Trophoblast cell (in vitro differentiated cells and primary cell): Measurements from ENCODE around the gene FNDC3B.
A peak's percentile ranks its signal among the peaks of the same experiment; 100 is the strongest.

Experiments used
- DNase-seq, 2 donors: peaks; one replicate each; pipeline ENCODE4 v3.0.0-alpha.2; 2016
- H2AFZ ChIP-seq: 2 replicates; pipeline ENCODE4 v1.6.1; 2013; ENCODE audit warnings: low read length, moderate library complexity, mild to moderate bottlenecking; ENCODE audit not compliant: insufficient read depth, poor library complexity
- H2AK5ac ChIP-seq: 2 replicates; pipeline ENCODE4 v1.6.1; 2013; ENCODE audit warnings: mild to moderate bottlenecking, low read length
- H2BK120ac ChIP-seq: 2 replicates; pipeline ENCODE4 v1.6.1; 2013; ENCODE audit warnings: low read length, mild to moderate bottlenecking, moderate library complexity; ENCODE audit not compliant: insufficient read depth, poor library complexity
- H2BK12ac ChIP-seq: 2 replicates; pipeline ENCODE4 v1.6.1; 2013; ENCODE audit warnings: mild to moderate bottlenecking, low read length, moderate library complexity
- H2BK5ac ChIP-seq: 2 replicates; pipeline ENCODE4 v1.6.1; 2013; ENCODE audit warnings: low read length, low read depth, moderate library complexity, mild to moderate bottlenecking; ENCODE audit not compliant: poor library complexity
- H3K14ac ChIP-seq: 2 replicates; pipeline ENCODE4 v1.6.1; 2013; ENCODE audit warnings: mild to moderate bottlenecking, low read length
- H3K18ac ChIP-seq: 2 replicates; pipeline ENCODE4 v1.6.1; 2013; ENCODE audit warnings: mild to moderate bottlenecking, low read length
- H3K23ac ChIP-seq: 2 replicates; pipeline ENCODE4 v1.6.1; 2013; ENCODE audit warnings: low read length
- H3K27ac ChIP-seq: 2 replicates; pipeline ENCODE4 v1.5.1; 2013; ENCODE audit warnings: low read depth, mild to moderate bottlenecking, inconsistent platforms, low read length, moderate library complexity
- H3K27me3 ChIP-seq: 2 replicates; pipeline ENCODE4 v1.6.1; 2013; ENCODE audit warnings: inconsistent platforms, mild to moderate bottlenecking, low read length, moderate library complexity; ENCODE audit not compliant: insufficient read depth
- H3K36me3 ChIP-seq, 2 experiments: 1 replicate in 1 of 2; 2 replicates in 1 of 2; pipeline ENCODE4 v1.6.1; 2013; ENCODE audit warnings: low read length in 2 of 2, mild to moderate bottlenecking in 2 of 2, moderate library complexity in 1 of 2; ENCODE audit not compliant: insufficient read depth in 2 of 2, control insufficient read depth in 1 of 2
- H3K4ac ChIP-seq: 2 replicates; pipeline ENCODE4 v1.6.1; 2013; ENCODE audit warnings: low read depth, mild to moderate bottlenecking, low read length, moderate library complexity
- H3K4me1 ChIP-seq, 2 experiments: 1 replicate in 1 of 2; 2 replicates in 1 of 2; pipeline ENCODE4 v1.6.1; 2013; ENCODE audit warnings: low read length in 2 of 2, mild to moderate bottlenecking in 2 of 2, moderate library complexity in 1 of 2; ENCODE audit not compliant: insufficient read depth in 2 of 2, control insufficient read depth in 1 of 2
- H3K4me2 ChIP-seq: 2 replicates; pipeline ENCODE4 v1.6.1; 2013; ENCODE audit warnings: inconsistent platforms, mild to moderate bottlenecking, low read length, moderate library complexity
- H3K4me3 ChIP-seq: 2 replicates; pipeline ENCODE4 v1.5.1; 2013; ENCODE audit warnings: mild to moderate bottlenecking, low read depth, low read length, inconsistent platforms
- H3K79me1 ChIP-seq: one replicate; pipeline ENCODE4 v1.6.1; 2013; ENCODE audit warnings: low read length
- H3K79me2 ChIP-seq: 2 replicates; pipeline ENCODE4 v1.6.1; 2013; ENCODE audit warnings: low read length, mild to moderate bottlenecking; ENCODE audit not compliant: control insufficient read depth, insufficient read depth, poor library complexity
- H3K9ac ChIP-seq: 2 replicates; pipeline ENCODE4 v1.6.1; 2013; ENCODE audit warnings: mild to moderate bottlenecking, low read length
- H3K9me3 ChIP-seq: 2 replicates; pipeline ENCODE4 v1.6.1; 2013; ENCODE audit warnings: low read depth, mild to moderate bottlenecking, control low read depth, inconsistent platforms, low read length; ENCODE audit not compliant: insufficient read depth
- H4K12ac ChIP-seq: 2 replicates; pipeline ENCODE4 v1.6.1; 2013; ENCODE audit warnings: low read depth, mild to moderate bottlenecking, low read length, moderate library complexity
- H4K8ac ChIP-seq: 2 replicates; pipeline ENCODE4 v1.6.1; 2013; ENCODE audit warnings: low read depth, mild to moderate bottlenecking, low read length, moderate library complexity
- H4K91ac ChIP-seq: one replicate; pipeline ENCODE4 v1.6.1; 2013; ENCODE audit warnings: low read depth, mild to moderate bottlenecking, low read length, moderate library complexity
- WGBS: extraction: QIAGEN DNeasy Blood & Tissue Kit; methylation state at CpG from one replicate; pipeline ENCODE4 v1.1.7; 2013; ENCODE audit warnings: missing lambda C conversion rate; ENCODE audit not compliant: insufficient read length, insufficient coverage; ENCODE audit errors: extremely low coverage; 5-methylcytosine and 5-hydroxymethylcytosine counted together

FNDC3B gene

GRCh38 chr3:172203522-172204258 is 164.3 kb downstream of the FNDC3B start:
- no peak overlapping the region for H3K18ac ChIP-seq
- no peak overlapping the region for H2BK5ac ChIP-seq
- H3K36me3 ChIP-seq: no peaks in the 10 kb centered on the region
- peaks cover under 1 to 12% of the 10 kb centered on the region in 2 experiments for H3K4me1 ChIP-seq
- no peak overlapping the region for H3K27ac ChIP-seq
- H3K27me3 ChIP-seq: no peaks in the 10 kb centered on the region
- no peak overlapping the region for H3K14ac ChIP-seq
- no peak overlapping the region for H4K91ac ChIP-seq
- no peak overlapping the region for H3K4ac ChIP-seq
- H2BK12ac ChIP-seq: no peak overlapping the region
- peak in 1 of 2 donors; percentile 49 for DNase-seq
- H2AFZ ChIP-seq: no peak overlapping the region
- H3K4me3 ChIP-seq: no peak overlapping the region
- no peak overlapping the region for H4K12ac ChIP-seq
- H4K8ac ChIP-seq: no peak overlapping the region
- no peak overlapping the region for H3K9ac ChIP-seq
- H3K4me2 ChIP-seq: no peak overlapping the region
- no CpG with 5 or more reads among the region's 9 CpGs for WGBS
- H2BK120ac ChIP-seq: no peak overlapping the region
- H2AK5ac ChIP-seq: no peak overlapping the region
- no peak overlapping the region for H3K23ac ChIP-seq
- H3K79me1 ChIP-seq: no peaks in the 10 kb centered on the region
- no peaks in the 10 kb centered on the region for H3K79me2 ChIP-seq
- H3K9me3 ChIP-seq: no peaks in the 10 kb centered on the region

GRCh38 chr3:172204716-172205115 is 165.3 kb downstream of the FNDC3B start:
- Histone ChIP-seq H3K9me3 (no peaks in the 10 kb centered on the region), H3K18ac (no peak overlapping the region), H2AK5ac (no peak overlapping the region), H3K23ac (no peak overlapping the region), H4K12ac (no peak overlapping the region), H3K79me1 (no peaks in the 10 kb centered on the region), H4K8ac (no peak overlapping the region), H3K14ac (no peak overlapping the region), H2BK12ac (no peak overlapping the region), H3K79me2 (no peaks in the 10 kb centered on the region), H2BK5ac (no peak overlapping the region), H3K4me2 (no peak overlapping the region), H2BK120ac (no peak overlapping the region), H4K91ac (no peak overlapping the region), H3K36me3 (peaks cover 2 to 4% of the 10 kb centered on the region in 2 experiments), H3K27ac (no peak overlapping the region), H3K4me3 (no peak overlapping the region), H3K27me3 (no peaks in the 10 kb centered on the region), H3K4me1 (peaks cover 6 to 19% of the 10 kb centered on the region in 2 experiments), H2AFZ (no peak overlapping the region), H3K4ac (no peak overlapping the region), H3K9ac (no peak overlapping the region)
- no CpG with 5 or more reads among the region's 5 CpGs for WGBS
- DNase-seq: no peak

- no CpG with 5 or more reads among the region's 20 CpGs for WGBS
- no peaks in the 10 kb centered on the region for H3K9me3 ChIP-seq
- peak overlapping the region; percentile 44 for H3K4me3 ChIP-seq
- H3K9ac ChIP-seq: no peak overlapping the region
- H2AK5ac ChIP-seq: no peak overlapping the region
- no peak overlapping the region for H4K8ac ChIP-seq
- H3K79me1 ChIP-seq: no peaks in the 10 kb centered on the region
- no peak overlapping the region for H2BK12ac ChIP-seq
- no peak overlapping the region for H3K4me2 ChIP-seq
- H4K12ac ChIP-seq: peak overlapping the region; percentile 6
- no peak overlapping the region for H2BK5ac ChIP-seq
- H4K91ac ChIP-seq: no peak overlapping the region
- H3K4ac ChIP-seq: peak overlapping the region; percentile 6
- H3K27ac ChIP-seq: no peak overlapping the region
- H2AFZ ChIP-seq: no peak overlapping the region
- no peak overlapping the region for H2BK120ac ChIP-seq
- no peak for DNase-seq
- peaks cover 3 to 5% of the 10 kb centered on the region in 2 experiments for H3K36me3 ChIP-seq
- H3K14ac ChIP-seq: no peak overlapping the region
- peaks cover 6 to 20% of the 10 kb centered on the region in 2 experiments for H3K4me1 ChIP-seq
- no peak overlapping the region for H3K23ac ChIP-seq
- H3K79me2 ChIP-seq: no peaks in the 10 kb centered on the region
- H3K27me3 ChIP-seq: no peaks in the 10 kb centered on the region
- H3K18ac ChIP-seq: peak overlapping the region; percentile 30
These were observed 169.4 kb downstream of the FNDC3B start for GRCh38 chr3:172208586-172209332.

- H3K9ac ChIP-seq: no peak overlapping the region
- H3K4me1 ChIP-seq: peaks cover 6 to 16% of the 10 kb centered on the region in 2 experiments
- no peak overlapping the region for H2BK12ac ChIP-seq
- H3K27ac ChIP-seq: no peak overlapping the region
- no peaks in the 10 kb centered on the region for H3K9me3 ChIP-seq
- H3K23ac ChIP-seq: no peak overlapping the region
- peak overlapping the region; percentile 30 for H3K18ac ChIP-seq
- no peaks in the 10 kb centered on the region for H3K27me3 ChIP-seq
- H3K4ac ChIP-seq: peak overlapping the region; percentile 6
- WGBS: no CpG with 5 or more reads among the region's 28 CpGs
- H2AFZ ChIP-seq: no peak overlapping the region
- DNase-seq: no peak
- H4K8ac ChIP-seq: no peak overlapping the region
- no peak overlapping the region for H2BK120ac ChIP-seq
- H4K12ac ChIP-seq: peak overlapping the region; percentile 6
- H3K14ac ChIP-seq: no peak overlapping the region
- H2BK5ac ChIP-seq: no peak overlapping the region
- H3K36me3 ChIP-seq: peaks cover 3 to 5% of the 10 kb centered on the region in 2 experiments
- peak overlapping the region; percentile 5 for H3K4me3 ChIP-seq
- no peaks in the 10 kb centered on the region for H3K79me1 ChIP-seq
- H3K79me2 ChIP-seq: no peaks in the 10 kb centered on the region
- H3K4me2 ChIP-seq: no peak overlapping the region
- H2AK5ac ChIP-seq: no peak overlapping the region
- H4K91ac ChIP-seq: no peak overlapping the region
These were observed 170.2 kb downstream of the FNDC3B start for GRCh38 chr3:172209333-172210321.
